K562 (cell line): ENCODE data around the gene IRF3. TPM values are rescaled to one million over a fixed set of nuclear protein-coding genes. Genes with fewer than 3 reads are reported as not detected.

ENCODE experiments used
- ATF7 ChIP-seq: fragments of 450-650 bp; IDR thresholded peaks from 2 replicates; pipeline ENCODE4 v1.7.1; 2014; ENCODE audit warnings: mild to moderate bottlenecking, moderate library complexity
- CREM ChIP-seq: IDR thresholded peaks from 2 replicates; pipeline ENCODE4 v1.6.1; 2014; ENCODE audit warnings: antibody characterized with exemption, low read depth
- CTCF ChIP-seq, 3 experiments: IDR thresholded peaks in 2 of 3; conservative IDR thresholded peaks in 1 of 3; 2 replicates each; pipeline ENCODE4 v1.5.1; 2011 to 2012; ENCODE audit warnings: low read length in 3 of 3, mild to moderate bottlenecking in 3 of 3, control low read depth in 2 of 3, improper control_type of control experiment in 1 of 3, inconsistent platforms in 1 of 3, low read depth in 1 of 3, mixed read lengths in 1 of 3, moderate library complexity in 1 of 3; ENCODE audit not compliant: insufficient read depth in 2 of 3
- ELF4 ChIP-seq: fragments of 450-650 bp; formaldehyde crosslinking; IDR thresholded peaks from 2 replicates; pipeline ENCODE4 v1.4.0; 2022; ENCODE audit warnings: missing genetic modification characterization
- HMBOX1 ChIP-seq: sonication (generic); IDR thresholded peaks from 2 replicates; pipeline ENCODE4 v1.6.1; 2016
- JUND ChIP-seq, 2 experiments: IDR thresholded peaks; 2 replicates in 1 of 2; 3 replicates in 1 of 2; pipeline ENCODE4 v1.6.1; 2011; ENCODE audit warnings: borderline replicate concordance in 2 of 2, low read depth in 2 of 2, low read length in 2 of 2, improper control_type of control experiment in 1 of 2, missing biosample characterization in 1 of 2, missing genetic modification characterization in 1 of 2, missing genetic modification reagents in 1 of 2
- MLLT1 ChIP-seq, 2 experiments: fragments of 450-650 bp; IDR thresholded peaks; 2 replicates each; pipeline ENCODE4 v1.6.1; 2016
- PHB ChIP-seq: fragments of 250-450 bp; sonication (Bioruptor Pico); IDR thresholded peaks from 2 replicates; pipeline ENCODE4 v1.5.0; 2021
- PRPF4 ChIP-seq: fragments of 200-400 bp; formaldehyde crosslinking; IDR thresholded peaks from one replicate; pipeline ENCODE4 v1.6.1; 2017; ENCODE audit warnings: low read length, low read depth, mild to moderate bottlenecking; ENCODE audit not compliant: insufficient read depth, poor library complexity, severe bottlenecking
- RCOR1 ChIP-seq, 2 experiments: IDR thresholded peaks; 2 replicates each; pipeline ENCODE4 v1.6.1; 2012; ENCODE audit warnings: low read depth in 2 of 2, low read length in 2 of 2, borderline replicate concordance in 1 of 2, improper control_type of control experiment in 1 of 2
- TAF7 ChIP-seq: fragments of 450-650 bp; IDR thresholded peaks from 2 replicates; pipeline ENCODE4 v1.6.1; 2016; ENCODE audit warnings: missing genetic modification characterization, missing compliant biosample characterization
- ZBTB17 ChIP-seq: fragments of 450-650 bp; formaldehyde crosslinking; IDR thresholded peaks from 2 replicates; pipeline ENCODE4 v1.4.0; 2020; ENCODE audit warnings: mild to moderate bottlenecking
- ZMIZ1 ChIP-seq, 2 experiments: fragments of 150-350 bp in 1 of 2; IDR thresholded peaks; 2 replicates each; pipeline ENCODE4 v1.6.1; 2012 to 2016; ENCODE audit warnings: low read depth in 2 of 2, low read length in 2 of 2, mild to moderate bottlenecking in 1 of 2, moderate library complexity in 1 of 2
- ZNF224 ChIP-seq: sonication (generic); formaldehyde crosslinking; IDR thresholded peaks from 2 replicates; pipeline ENCODE4 v1.8.0; 2022; ENCODE audit warnings: mild to moderate bottlenecking, missing genetic modification reagents
- ZNF23 ChIP-seq: fragments of 250-450 bp; sonication (Bioruptor Pico); IDR thresholded peaks from 2 replicates; pipeline ENCODE4 v1.4.0; 2020; ENCODE audit warnings: mild to moderate bottlenecking
- ZNF76 ChIP-seq: fragments of 250-450 bp; sonication (Bioruptor Pico); IDR thresholded peaks from 2 replicates; pipeline ENCODE4 v1.4.0; 2020; ENCODE audit warnings: mild to moderate bottlenecking, moderate library complexity, borderline replicate concordance
- ZSCAN29 ChIP-seq: fragments of 450-650 bp; IDR thresholded peaks from 2 replicates; pipeline ENCODE4 v1.6.1; 2017
- polyA plus RNA-seq, 8 experiments: library from polyadenylated mRNA; depleted of rRNA in 4 of 8; stranded (reverse) in 5 of 8; unstranded in 3 of 8; fragments of >200 nt; fragmentation: Nextera tagmentation in 2 of 8; fragmentation: Illumina TruSeq in 1 of 8; extraction: Ambion mirVana in 2 of 8; extraction: Trizol in 1 of 8; gene quantifications; 2 replicates each; pipeline versions ENCODE4 v1.2.1 to v1.2.3, GENCODE V29; 2011 to 2014; ENCODE audit warnings: inconsistent platforms in 1 of 8, missing spikeins in 1 of 8
- total RNA-seq, 7 experiments: library from RNA; depleted of rRNA in 6 of 7; stranded (reverse); fragments of >200 nt in 6 of 7; fragmentation: Illumina TruSeq in 2 of 7; extraction: Trizol in 2 of 7; gene quantifications; 2 replicates each; pipeline versions ENCODE4 v1.2.1 to v1.2.3, GENCODE V29; 2011 to 2021; ENCODE audit warnings: low replicate concordance in 1 of 7
- TF ChIP-seq, protein P1 (sequence below): fragments of 250-450 bp; sonication (Bioruptor Pico); IDR thresholded peaks from 2 replicates; pipeline ENCODE4 v1.5.1; 2021; ENCODE audit warnings: mild to moderate bottlenecking

The IRF3 gene
- total and polyA plus RNA-seq, 9 of the 15 experiments (the other 6 are each of a cell fraction or from before 2014, with no cell fraction given), result 7.5 to 145 (median 65.4) TPM

GRCh38 chr19:49667473-49667872, 1.8 kb upstream of the IRF3 start (continued):
- TF ChIP-seq CTCF (IDR thresholded peaks at IDR 0.05 in 2 of 3, conservative IDR thresholded peaks at IDR 0.05 in 1 of 3; ENCODE audit: insufficient read depth in 2 of 3, low read depth in 1 of 3, low read length in 3 of 3) (no peak), ZNF224 (CRISPR knock-in tag) (no peak), HMBOX1 (peak; percentile 46; the same call in 1 of the 2 replicates), ZBTB17 (peak; percentile 98), ZSCAN29 (no peak), ZMIZ1 (IDR thresholded peaks at IDR 0.05; ENCODE audit: low read depth in 2 of 2, low read length in 2 of 2) (peak in 1 of 2 experiments; percentile 77; a peak in 2 of 4 replicates), RCOR1 (IDR thresholded peaks at IDR 0.05; ENCODE audit: borderline replicate concordance in 1 of 2, low read depth in 2 of 2, low read length in 2 of 2) (0 out of 4 replicates have a peak, but pooled peaks of 1 of the 2 experiments have one; percentile 8), ZNF76 (CRISPR knock-in tag) (no peak), JUND (IDR thresholded peaks at IDR 0.05; ENCODE audit: borderline replicate concordance, low read depth, low read length) (peak; percentile 83), JUND (tag; IDR thresholded peaks at IDR 0.05; ENCODE audit: borderline replicate concordance, low read depth, low read length) (peak; percentile 66; the same call in 1 of the 3 replicates), PRPF4 (no peak), ZNF23 (CRISPR knock-in tag) (peak; percentile 92), CREM (0 out of 2 replicates have a peak, but pooled peaks have one; percentile 18), MLLT1 (IDR thresholded peaks at IDR 0.05) (peak in 1 of 2 experiments; percentile 99; a peak in 2 of 4 replicates), ATF7 (peak; percentile 68), ELF4 (CRISPR knock-in tag) (no peak), PHB (no peak), TAF7 (no peak)
- TF ChIP-seq, protein P1, sequence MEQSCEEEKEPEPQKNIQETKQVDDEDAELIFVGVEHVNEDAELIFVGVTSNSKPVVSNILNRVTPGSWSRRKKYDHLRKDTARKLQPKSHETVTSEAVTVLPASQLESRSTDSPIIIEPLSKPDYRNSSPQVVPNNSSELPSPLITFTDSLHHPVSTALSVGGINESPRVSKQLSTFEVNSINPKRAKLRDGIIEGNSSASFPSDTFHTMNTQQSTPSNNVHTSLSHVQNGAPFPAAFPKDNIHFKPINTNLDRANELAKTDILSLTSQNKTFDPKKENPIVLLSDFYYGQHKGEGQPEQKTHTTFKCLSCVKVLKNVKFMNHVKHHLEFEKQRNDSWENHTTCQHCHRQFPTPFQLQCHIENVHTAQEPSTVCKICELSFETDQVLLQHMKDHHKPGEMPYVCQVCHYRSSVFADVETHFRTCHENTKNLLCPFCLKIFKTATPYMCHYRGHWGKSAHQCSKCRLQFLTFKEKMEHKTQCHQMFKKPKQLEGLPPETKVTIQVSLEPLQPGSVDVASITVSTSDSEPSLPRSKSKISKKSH (CRISPR knock-in tag), result no peak
